Retinal pigment epithelial cell (primary cell): ENCODE data around the gene OMA1.
"Not testable (repeated sequence)": the region's sequence is repeated elsewhere in the genome, so short reads cannot be mapped to it uniquely, and the experiment has no call there.

Experiments
- DNase-seq: peaks from one replicate; pipeline ENCODE4 v3.0.0-alpha.2; 2010; ENCODE audit warnings: low read depth
- H3K4me3 ChIP-seq: 2 replicates; pipeline ENCODE4 v1.5.1; 2011; ENCODE audit warnings: mild to moderate bottlenecking, low read length, control low read depth, moderate library complexity
- CTCF ChIP-seq: conservative IDR thresholded peaks from 2 replicates; pipeline ENCODE4 v1.5.1; 2011; ENCODE audit warnings: low read depth, low read length, control low read depth, inconsistent platforms

OMA1 gene

GRCh38 chr1:58586271-58586670, 39.7 kb upstream of the OMA1 start:
- no peak for TF ChIP-seq CTCF
- no peak for DNase-seq

GRCh38 chr1:58585581-58586151, 39.1 kb upstream of the OMA1 start:
- TF ChIP-seq CTCF = no peak
- H3K4me3 ChIP-seq = no peak overlapping the region
- DNase-seq = no peak

More at GRCh38 chr1:58586271-58586670, 39.7 kb upstream of the OMA1 start:
- no peak overlapping the region for H3K4me3 ChIP-seq

GRCh38 chr1:58585166-58585565, 38.6 kb upstream of the OMA1 start:
- no peak for TF ChIP-seq CTCF
- DNase-seq = no peak

GRCh38 chr1:58584082-58584895, 37.8 kb upstream of the OMA1 start:
- H3K4me3 ChIP-seq = no peak overlapping the region
- TF ChIP-seq CTCF = no peak
- peak; percentile 80 for DNase-seq

More at GRCh38 chr1:58585166-58585565, 38.6 kb upstream of the OMA1 start:
- H3K4me3 ChIP-seq = no peak overlapping the region

GRCh38 chr1:58583496-58583895, 37.0 kb upstream of the OMA1 start:
- H3K4me3 ChIP-seq = no peak overlapping the region
- DNase-seq = no peak
- TF ChIP-seq CTCF = no peak

GRCh38 chr1:58582143-58582542, 35.6 kb upstream of the OMA1 start:
- not testable (repeated sequence) for DNase-seq, H3K4me3 ChIP-seq

GRCh38 chr1:58581641-58582040, 35.1 kb upstream of the OMA1 start:
- no peak for DNase-seq
- TF ChIP-seq CTCF = no peak
- H3K4me3 ChIP-seq = no peak overlapping the region
